Large intestine (tissue), 3 donors: ENCODE data around the gene PAM. TPM values are rescaled to one million over a fixed set of nuclear protein-coding genes. Genes with fewer than 3 reads are reported as not detected.
A peak's percentile ranks its signal among the peaks of the same experiment; 100 is the strongest.
"Not testable (repeated sequence)": the region's sequence is repeated elsewhere in the genome, so short reads cannot be mapped to it uniquely, and the experiment has no call there.

Experiments
- DNase-seq, 2 donors: peaks; one replicate each; pipeline versions ENCODE4 v3.0.0 to v3.0.0-alpha.2; 2013
- H3K27ac ChIP-seq: one replicate; pipeline ENCODE4 v1.5.1; 2013; ENCODE audit warnings: low read length
- H3K27me3 ChIP-seq: 2 replicates; pipeline ENCODE4 v1.6.1; 2013; ENCODE audit warnings: low read length; ENCODE audit not compliant: control insufficient read depth, insufficient read depth
- H3K36me3 ChIP-seq: 2 replicates; pipeline ENCODE4 v1.6.1; 2013; ENCODE audit warnings: low read length; ENCODE audit not compliant: control insufficient read depth, insufficient read depth
- H3K4me1 ChIP-seq: one replicate; pipeline ENCODE4 v1.6.1; 2013; ENCODE audit warnings: low read length; ENCODE audit not compliant: control insufficient read depth, insufficient read depth
- H3K4me3 ChIP-seq: one replicate; pipeline ENCODE4 v1.5.1; 2013; ENCODE audit warnings: low read length
- H3K9me3 ChIP-seq: one replicate; pipeline ENCODE4 v1.6.1; 2013; ENCODE audit warnings: mild to moderate bottlenecking, low read depth, low read length, moderate library complexity; ENCODE audit not compliant: control insufficient read depth
- WGBS: methylation state at CpG from one replicate; pipeline ENCODE4 v1.1.5; 2013; ENCODE audit warnings: low lambda C conversion rate; ENCODE audit not compliant: insufficient coverage; 5-methylcytosine and 5-hydroxymethylcytosine counted together
- polyA plus RNA-seq: library from polyadenylated mRNA; unstranded; fragments of 120-200 nt; gene quantifications from one replicate; pipeline ENCODE4 v1.2.1, GENCODE V29; 2013

Gene PAM
- polyA plus RNA-seq, 1 donor, result 174 TPM

DNA sequence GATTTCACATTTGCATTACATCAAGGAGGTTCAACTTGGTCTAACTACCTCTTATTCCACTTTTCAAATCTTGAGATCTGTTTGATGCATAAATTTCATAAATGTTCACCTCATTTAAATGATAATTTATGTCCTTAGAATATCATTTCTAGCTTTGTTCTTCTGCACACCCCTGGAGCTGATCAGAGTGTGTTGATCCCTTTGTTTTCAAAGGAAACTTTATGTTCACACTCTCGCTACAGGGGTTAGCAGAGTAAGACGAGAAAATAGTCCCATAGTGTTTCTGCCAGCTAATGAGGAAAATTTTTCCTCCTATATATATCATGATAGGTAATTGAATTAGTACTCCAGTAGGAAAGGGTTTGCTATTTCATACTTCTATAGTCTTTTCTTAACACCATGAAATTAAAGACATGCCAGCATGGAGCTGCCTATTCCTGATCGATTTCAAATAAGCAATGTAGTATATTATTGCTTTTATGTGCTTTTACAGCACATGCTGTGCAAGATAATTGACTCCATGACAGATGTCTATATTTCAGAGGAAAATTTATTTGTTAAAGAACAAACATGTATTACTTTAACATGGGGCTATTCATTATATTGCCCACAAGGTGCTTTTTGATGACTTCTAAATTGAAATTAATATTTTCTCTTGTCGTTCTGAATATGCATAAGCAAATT, 4.8 kb upstream of the PAM start:
- Histone ChIP-seq H3K27me3 (peaks cover 14% of the 10 kb centered on the region), H3K9me3 (no peaks in the 10 kb centered on the region), H3K27ac (no peak overlapping the region), H3K36me3 (no peaks in the 10 kb centered on the region), H3K4me1 (peaks cover 8% of the 10 kb centered on the region), H3K4me3 (no peak overlapping the region)
- DNase-seq, result no peak
- WGBS, result 80% methylated on average over 1 of the region's 4 CpGs

DNA sequence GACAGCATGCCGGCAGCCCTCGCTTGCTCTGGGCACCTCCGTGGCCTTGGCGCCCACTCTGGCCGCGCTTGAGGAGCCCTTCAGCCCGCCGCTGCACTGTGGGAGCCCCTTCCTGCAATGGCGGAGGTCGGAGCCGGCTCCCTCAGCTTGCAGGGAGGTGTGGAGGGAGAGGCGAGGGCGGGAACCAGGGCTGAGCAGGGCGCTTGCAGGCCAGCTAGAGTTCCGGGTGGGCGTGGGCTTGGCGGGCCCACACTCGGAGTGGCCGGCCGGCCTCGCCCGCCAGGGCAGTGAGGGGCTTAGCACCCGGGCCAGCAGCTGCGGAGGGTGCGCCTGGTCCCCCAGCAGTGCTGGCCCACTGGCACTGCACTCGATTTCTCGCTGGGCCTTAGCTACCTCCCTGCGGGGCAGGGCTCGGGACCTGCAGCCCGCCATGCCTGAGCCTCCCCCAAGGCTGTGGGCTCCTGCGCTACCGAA, 3.2 kb upstream of the PAM start:
- H3K36me3 ChIP-seq, H3K4me3 ChIP-seq, DNase-seq, H3K9me3 ChIP-seq, H3K27ac ChIP-seq: not testable (repeated sequence)
- peaks cover 14% of the 10 kb centered on the region for H3K27me3 ChIP-seq
- WGBS, result no CpG with 5 or more reads among the region's 32 CpGs
- peaks cover 14% of the 10 kb centered on the region for H3K4me1 ChIP-seq

GRCh38 chr5:102753889-102754766, 977 bp upstream of the PAM start:
- Histone ChIP-seq H3K27ac (peak overlapping the region; percentile 29), H3K36me3 (no peaks in the 10 kb centered on the region), H3K4me3 (peak overlapping the region; percentile 84), H3K9me3 (no peaks in the 10 kb centered on the region), H3K27me3 (peaks cover 14% of the 10 kb centered on the region), H3K4me1 (peaks cover 14% of the 10 kb centered on the region)
- whole genome bisulfite sequencing, result 67% methylated on average over 2 of the region's 32 CpGs
- no peak for DNase-seq

GRCh38 chr5:102755686-102756371, 724 bp downstream of the PAM start:
- peak overlapping the region; percentile 84 for H3K4me3 ChIP-seq
- H3K36me3 ChIP-seq, result no peaks in the 10 kb centered on the region
- H3K9me3 ChIP-seq, result no peaks in the 10 kb centered on the region
- peak overlapping the region; percentile 80 for H3K27ac ChIP-seq
- H3K4me1 ChIP-seq, result peaks cover 14% of the 10 kb centered on the region
- DNase-seq, result peak; percentile 94 to 97
- no CpG with 5 or more reads among the region's 29 CpGs for WGBS
- H3K27me3 ChIP-seq, result peaks cover 14% of the 10 kb centered on the region

DNA sequence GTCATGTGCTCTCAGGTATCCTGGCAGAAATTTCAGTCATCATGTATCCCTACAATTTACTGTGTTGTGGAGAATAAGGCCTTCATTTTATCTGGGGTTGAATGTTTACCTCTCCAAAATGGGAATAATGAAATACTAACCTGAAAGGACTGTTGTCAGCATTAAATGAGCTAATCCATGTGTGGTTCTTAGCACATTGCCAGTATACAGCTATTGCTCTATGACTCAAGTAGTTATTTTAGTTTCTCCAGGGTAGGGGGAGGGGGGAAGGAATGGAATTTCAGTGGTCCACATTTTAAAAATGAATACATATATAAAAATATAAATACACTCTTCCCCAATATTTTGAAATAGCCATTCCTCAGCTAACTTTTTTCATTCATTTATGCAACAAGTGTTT, 3.5 kb downstream of the PAM start:
- Histone ChIP-seq H3K9me3 (no peaks in the 10 kb centered on the region), H3K36me3 (no peaks in the 10 kb centered on the region), H3K27me3 (peaks cover 11% of the 10 kb centered on the region), H3K4me3 (no peak overlapping the region), H3K27ac (no peak overlapping the region), H3K4me1 (peaks cover 14% of the 10 kb centered on the region)
- no peak for DNase-seq

- Histone ChIP-seq H3K4me1 (peaks cover 10% of the 10 kb centered on the region), H3K9me3 (no peaks in the 10 kb centered on the region), H3K27me3 (peaks cover 4% of the 10 kb centered on the region), H3K4me3 (no peak overlapping the region), H3K27ac (no peak overlapping the region), H3K36me3 (no peaks in the 10 kb centered on the region)
- no peak for DNase-seq
- WGBS, result 100% methylated on average over 1 of the region's 1 CpG
These were observed 4.2 kb downstream of the PAM start for GRCh38 chr5:102759289-102759688.

- DNase-seq, result no peak
- Histone ChIP-seq H3K4me1 (peaks cover 6% of the 10 kb centered on the region), H3K4me3 (no peak overlapping the region), H3K27ac (no peak overlapping the region), H3K27me3 (no peaks in the 10 kb centered on the region), H3K36me3 (no peaks in the 10 kb centered on the region), H3K9me3 (no peaks in the 10 kb centered on the region)
- WGBS, result 100% methylated on average over 1 of the region's 2 CpGs
These were observed 4.6 kb downstream of the PAM start for GRCh38 chr5:102759700-102760099.

DNA sequence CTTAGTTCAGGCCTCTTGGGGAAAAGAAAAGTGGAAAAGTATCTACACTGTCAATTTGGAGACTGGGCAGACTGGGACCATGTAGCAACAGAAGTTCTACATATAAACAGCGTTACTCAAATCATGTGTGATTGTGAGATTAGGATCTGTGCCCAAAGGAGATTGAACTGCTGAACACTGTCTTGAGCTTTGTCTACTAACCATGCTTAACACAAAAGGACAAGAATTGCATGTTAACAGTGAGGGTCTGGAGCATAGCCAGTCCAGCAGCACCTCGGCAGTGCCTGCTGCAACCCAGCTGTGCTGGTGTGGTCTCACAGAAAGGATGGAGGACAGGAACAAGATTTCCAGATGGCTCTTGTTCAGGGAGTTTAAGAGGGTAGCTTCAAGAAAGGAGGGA, 5.7 kb downstream of the PAM start:
- peaks cover 6% of the 10 kb centered on the region for H3K4me1 ChIP-seq
- H3K27ac ChIP-seq, result no peak overlapping the region
- no peaks in the 10 kb centered on the region for H3K36me3 ChIP-seq
- WGBS, result no CpG with 5 or more reads among the region's 2 CpGs
- no peak overlapping the region for H3K4me3 ChIP-seq
- H3K27me3 ChIP-seq, result no peaks in the 10 kb centered on the region
- no peaks in the 10 kb centered on the region for H3K9me3 ChIP-seq
- no peak for DNase-seq

DNA sequence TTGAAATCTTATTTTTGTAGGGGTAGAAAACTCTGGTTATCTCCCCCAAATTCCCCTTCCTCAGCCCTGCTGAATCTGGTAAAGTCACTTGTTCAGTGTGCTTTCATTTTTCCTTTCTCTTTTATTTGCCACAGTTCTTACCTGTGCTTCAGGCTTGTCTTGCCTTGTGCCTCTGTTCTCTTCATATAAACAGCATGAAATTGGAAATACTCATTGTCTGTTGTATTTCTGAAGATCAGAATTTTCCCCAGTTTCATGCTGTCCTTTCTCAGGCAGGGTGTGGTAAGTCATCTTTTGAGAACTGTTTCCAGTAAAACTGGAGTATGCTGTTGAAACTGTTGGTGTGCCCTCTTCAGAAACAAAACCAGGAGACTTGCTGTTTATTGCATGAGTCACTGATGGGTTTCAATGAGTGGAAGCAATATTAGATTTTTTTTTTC, 7.0 kb downstream of the PAM start:
- Histone ChIP-seq H3K9me3 (no peaks in the 10 kb centered on the region), H3K27ac (no peak overlapping the region), H3K36me3 (no peaks in the 10 kb centered on the region), H3K27me3 (no peaks in the 10 kb centered on the region), H3K4me1 (no peaks in the 10 kb centered on the region), H3K4me3 (no peak overlapping the region)
- peak in 1 of 2 donors; percentile 43 for DNase-seq

DNA sequence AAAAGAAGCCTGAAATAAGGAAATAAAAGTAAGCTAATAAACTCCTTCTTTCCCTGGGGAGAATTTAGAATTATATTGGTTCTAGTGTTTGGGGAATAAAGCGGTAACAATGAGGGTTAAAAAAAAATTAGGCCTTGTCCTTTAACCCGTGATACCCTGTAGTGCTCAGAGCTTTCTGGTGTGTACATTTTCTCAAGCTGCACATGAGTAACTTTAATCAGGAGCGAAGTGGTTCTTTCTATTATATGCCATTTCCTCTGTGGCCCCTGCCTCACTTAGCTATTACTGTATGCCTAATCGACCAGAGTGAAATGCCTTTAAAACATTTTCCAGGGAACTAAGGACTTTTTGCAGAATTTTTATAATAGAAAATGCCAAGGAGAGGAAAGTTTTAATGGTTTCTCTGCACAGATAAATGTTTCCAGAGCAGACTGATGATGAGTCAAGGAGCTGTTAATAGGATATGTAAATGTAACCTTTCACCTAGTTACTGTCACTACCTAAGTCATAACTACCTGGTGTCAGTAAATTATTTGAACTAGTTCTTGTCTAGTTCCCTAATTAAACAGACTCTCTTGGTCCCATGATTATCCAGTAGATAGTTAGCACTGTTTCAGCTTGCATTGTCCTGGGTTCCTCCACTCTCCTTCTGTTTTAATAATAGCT, 7.6 kb downstream of the PAM start:
- no peak overlapping the region for H3K4me3 ChIP-seq
- H3K4me1 ChIP-seq, result no peaks in the 10 kb centered on the region
- no peak for DNase-seq
- 75% methylated on average over 2 of the region's 4 CpGs for WGBS
- no peaks in the 10 kb centered on the region for H3K9me3 ChIP-seq
- no peak overlapping the region for H3K27ac ChIP-seq
- H3K27me3 ChIP-seq, result no peaks in the 10 kb centered on the region
- H3K36me3 ChIP-seq, result no peaks in the 10 kb centered on the region
